ENCODE results near the gene TCEA2.

Gene TCEA2

GRCh38 chr20:64099086-64099786 lies 36.2 kb downstream of the TCEA2 start:
- DNase-seq, result no peak

GRCh38 chr20:64099880-64100565 lies 37.0 kb downstream of the TCEA2 start:
- DNase-seq, result no peak

DNA sequence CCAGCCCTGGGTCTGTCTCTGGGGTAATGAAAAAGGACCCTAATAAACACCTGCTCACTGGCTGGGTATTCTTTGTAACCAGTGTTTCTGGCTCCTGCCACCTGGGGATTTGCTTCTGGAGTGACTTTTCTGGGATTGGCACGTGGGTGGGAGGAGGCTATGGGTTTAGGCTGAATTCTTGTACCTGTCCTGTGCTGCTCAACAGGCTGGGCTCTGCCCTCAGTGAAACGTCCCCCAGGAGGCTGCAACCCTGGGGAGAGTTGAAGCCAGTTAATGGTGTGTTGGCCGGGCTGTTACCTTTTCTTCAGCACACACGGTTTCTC lies 37.5 kb downstream of the TCEA2 start:
- DNase-seq, result no peak

DNA sequence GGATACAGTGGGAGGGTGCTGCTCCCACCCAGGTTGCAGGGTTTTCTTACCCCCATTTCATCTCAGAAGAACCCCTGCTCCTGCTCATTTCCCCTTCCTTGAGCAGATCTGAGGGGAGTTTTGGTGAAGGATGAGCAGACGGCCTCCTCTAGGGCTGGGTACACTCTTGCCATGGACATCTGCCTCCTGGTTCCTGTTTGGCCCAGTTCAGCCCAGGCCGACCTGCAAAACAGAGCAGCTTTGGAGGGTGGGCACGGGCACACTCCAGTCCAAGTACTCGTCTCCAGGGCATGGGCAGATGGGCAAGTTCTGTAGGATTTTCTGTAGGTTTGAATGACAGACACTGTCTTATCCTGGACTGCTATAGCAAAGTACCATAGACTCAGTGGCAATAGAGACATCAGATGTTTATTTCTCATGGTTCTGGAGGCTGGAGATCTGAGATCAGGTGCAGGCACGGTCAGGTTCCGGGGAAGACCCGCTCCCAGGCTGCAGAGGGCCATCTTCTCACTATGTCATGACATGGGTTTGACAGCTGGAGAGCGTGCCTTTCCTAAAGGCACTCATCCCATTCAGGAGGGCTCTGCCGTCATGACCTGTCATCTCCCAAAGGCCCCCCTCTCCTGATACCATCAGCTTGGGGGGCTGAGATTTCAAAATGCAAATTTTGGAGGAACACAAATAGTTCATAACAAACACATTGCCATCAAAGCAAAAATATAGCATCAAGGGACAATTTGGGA lies 38.1 kb downstream of the TCEA2 start:
- DNase-seq, result no peak

DNA sequence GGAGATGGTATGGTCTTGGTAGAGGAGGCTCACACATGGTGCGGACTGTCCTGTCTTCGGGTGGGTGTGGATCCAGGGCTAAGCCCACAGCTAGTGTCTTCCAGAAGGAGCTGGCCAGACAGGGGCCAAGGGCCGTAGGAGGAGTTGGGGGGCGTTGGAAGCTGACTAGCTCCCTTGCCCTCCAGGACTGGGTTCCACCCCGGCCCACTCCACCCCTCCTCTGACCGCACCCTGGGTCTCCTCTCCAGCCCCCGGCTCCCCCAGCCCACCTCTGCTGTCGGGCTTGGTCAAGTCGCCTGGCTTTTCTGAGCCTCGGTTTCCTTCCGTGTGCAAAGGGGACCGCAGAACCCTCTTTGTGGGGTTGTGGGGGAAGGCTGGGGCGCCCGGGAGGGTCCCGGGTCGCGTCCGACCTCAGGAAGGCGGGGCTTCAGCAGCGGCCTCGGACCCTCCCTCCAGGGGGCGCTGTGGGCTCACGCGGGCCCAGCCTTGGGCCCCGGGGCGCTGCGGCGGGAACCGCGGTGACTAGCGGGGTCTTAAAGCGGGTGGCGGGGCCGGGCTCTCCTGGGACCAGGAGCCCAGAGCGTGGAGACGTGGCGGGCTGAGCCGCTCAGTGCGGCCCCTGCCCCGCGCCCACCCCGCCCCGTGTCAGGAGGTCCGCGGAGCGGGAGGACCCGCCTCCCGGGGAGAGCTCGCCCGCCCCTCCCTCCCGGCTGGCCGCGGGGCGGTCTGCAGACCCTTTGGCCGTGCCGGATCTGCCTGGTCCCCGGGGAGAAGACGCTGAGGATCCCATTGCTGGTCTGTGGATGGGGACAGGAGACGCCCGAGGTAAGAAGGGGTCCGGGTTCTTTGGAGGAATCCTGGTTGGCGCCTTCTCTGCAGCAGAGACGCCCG lies 39.0 kb downstream of the TCEA2 start:
- peak; percentile 43 for DNase-seq

DNA sequence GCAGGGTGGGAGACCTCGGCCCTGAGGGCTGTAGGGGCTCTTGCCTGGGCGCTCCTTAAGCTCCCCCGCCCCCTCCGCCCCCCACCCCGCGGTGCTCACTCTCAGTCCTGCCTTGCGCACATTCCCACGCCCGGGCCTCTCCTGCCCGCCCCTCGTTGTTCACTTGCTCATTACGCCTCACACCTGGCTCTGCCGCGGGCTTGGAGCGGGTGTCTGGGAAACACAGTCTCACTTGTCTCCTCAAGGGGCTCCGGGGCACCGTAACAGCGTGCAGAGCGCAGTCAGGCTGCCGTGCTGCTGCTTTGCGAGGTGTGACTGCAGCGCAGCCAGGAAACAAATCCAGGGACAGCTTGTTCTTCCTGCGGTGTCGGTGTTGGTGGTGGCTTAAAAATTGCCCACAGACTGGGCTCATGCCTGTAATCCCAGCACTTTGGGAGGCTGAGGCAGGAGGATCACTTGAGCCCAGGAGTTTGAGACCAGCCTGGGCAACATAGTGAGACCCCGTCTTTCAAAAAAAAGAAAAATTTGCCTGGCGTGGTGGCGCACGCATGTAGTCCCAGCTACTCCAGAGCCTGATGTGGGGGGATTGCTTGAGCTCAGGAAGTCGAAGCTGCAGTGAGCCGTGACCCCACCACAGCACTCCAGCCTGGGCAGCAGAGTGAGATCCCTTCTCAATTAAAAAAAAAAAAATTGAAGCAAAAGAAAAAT lies 39.8 kb downstream of the TCEA2 start:
- DNase-seq, result no peak

GRCh38 chr20:64103871-64104666 lies 41.1 kb downstream of the TCEA2 start:
- DNase-seq, result no peak

GRCh38 chr20:64104667-64105451 lies 41.9 kb downstream of the TCEA2 start:
- no peak for DNase-seq

- DNase-seq, result no peak
Observed at GRCh38 chr20:64105846-64106434, 42.9 kb downstream of the TCEA2 start.

DNA sequence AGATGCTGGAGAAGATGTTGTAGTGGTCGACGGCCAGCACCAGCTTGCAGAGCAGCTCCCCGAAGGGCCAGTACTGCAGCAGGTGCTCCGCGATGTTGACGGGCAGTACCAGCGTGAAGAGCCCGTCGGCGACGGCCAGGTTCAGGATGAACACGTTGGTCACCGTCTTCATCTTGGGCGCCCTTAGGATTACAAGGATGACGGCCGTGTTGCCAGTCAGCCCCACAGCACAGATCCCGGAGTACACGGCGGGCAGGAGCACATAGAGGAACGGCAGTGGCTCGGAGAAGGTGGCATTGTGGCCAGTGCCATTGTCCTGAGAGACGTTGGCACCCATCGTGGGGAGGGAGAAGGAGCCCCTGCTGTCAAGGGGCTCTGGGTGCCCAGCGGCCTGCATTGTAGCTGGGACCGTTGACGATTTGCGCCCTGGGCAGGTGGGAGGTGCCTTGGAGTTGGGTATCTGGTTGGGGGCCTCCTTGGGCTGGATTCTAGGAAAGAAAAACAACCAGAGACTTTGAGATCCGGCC lies 43.5 kb downstream of the TCEA2 start:
- DNase-seq, result no peak

GRCh38 chr20:64106981-64107735 lies 44.2 kb downstream of the TCEA2 start, which contains the start of gene NPBWR2:
Gene NPBWR2 (minus strand): TSS chr20:64107565. CDS start chr20:64106831, 734 bp downstream.
- no peak for DNase-seq

GRCh38 chr20:64107736-64108457 lies 44.9 kb downstream of the TCEA2 start:
- DNase-seq, result no peak

DNA sequence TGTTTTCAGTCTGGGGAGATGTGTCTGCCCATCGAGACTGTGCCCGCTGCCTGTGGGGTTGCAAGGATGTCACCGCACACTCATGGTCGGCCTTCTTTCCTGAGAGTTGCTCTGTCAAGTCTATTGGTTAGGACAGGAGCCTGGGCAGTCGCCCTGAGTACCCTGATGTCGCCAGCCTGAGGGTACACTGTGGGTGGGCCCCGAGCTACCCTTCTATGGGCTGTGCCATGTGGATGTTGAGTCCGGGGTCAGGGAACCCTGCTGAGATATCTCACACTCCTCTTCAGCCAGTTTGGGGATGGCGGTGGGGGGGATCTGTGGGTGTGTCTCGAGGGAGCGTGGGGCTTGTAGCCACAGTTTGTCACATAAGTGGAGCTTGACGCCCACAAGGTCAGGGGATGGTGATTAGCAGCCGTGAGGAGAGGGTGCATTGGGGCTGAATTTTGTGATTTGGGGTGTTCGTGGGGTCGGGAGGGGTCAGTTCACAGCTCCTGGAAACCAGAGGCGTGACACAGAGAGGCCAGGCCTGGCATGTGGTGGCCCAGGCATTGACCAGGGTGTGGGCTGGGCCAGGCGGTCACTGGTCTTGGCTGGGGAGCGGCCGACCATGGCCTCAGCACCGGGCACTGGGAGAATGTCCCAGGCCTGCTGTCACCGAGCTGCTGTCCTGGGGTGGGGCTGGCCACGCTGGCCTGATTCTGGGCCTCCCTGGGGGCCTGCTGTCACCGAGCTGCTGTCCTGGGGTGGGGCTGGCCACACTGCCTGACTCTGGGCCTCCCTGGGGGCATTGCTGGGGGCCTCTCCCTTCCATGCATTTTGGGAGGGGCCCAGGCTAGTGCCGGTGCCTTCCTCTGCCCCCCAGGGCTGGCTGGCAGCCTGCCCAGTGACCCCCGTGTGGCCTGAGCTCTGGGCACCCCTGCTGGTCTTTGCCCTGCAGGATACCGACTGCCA lies 46.0 kb downstream of the TCEA2 start:
- DNase-seq, result no peak

DNA sequence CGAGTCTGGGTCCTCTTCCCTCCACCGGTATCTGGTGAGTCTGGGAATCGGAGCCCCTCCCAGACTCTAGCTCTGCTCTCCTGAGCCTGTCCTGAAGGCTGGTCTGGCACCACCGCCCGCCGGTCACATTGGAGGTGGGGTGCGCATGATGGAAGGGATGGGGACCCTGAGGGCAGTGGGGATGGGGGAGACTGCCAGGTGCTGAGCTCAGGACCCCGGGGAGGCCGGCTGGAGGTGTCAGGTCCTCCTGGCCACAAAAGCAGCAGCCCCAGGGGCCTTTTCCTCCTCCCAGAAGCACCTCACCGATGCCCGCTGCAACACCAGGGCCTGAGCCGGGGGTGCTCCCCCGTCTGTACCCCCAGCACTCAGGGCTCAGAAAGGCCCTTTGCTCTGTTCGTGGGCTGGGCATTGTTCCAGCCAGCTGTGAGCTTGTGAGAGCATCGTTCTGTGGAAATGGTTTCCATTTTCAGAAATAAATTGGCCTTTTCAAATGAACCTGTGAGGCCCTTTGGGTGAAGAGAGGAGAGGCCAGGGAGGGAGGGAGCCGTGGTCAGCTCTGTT lies 46.9 kb downstream of the TCEA2 start:
- DNase-seq, result no peak

DNA sequence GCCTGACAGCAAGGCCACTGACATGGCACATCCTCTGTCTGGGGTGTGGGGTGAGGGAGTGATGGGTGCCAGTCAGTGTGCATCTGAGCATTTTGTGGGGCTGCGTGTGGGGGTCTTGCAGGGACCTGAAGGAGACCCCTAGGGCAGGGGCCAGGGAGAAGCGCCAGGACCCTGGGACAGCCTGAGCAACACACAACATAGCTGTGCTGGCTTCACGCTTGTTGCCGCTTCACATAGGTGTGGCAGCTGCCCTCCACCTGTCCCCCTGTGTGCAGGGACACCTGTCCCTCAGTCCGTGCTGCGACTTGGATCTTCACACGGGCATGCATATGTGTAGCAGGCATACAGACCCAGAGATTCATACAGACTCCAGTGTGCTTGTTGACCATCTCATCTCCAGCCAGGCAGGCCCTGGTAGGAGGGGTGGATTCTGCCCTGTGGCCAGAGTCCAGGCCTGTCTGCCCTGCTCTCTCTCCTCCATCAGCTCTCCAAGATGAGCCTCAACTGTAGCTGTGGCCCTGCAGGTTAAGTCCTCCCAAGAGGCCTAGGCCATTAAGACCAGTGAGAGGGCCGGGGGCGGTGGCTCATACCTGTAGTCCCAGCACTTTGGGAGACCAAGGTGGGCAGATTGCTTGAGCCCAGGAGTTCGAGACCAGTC lies 47.5 kb downstream of the TCEA2 start:
- no peak for DNase-seq

All from activated effector memory CD4-positive, alpha-beta T cell treated with Interleukin-2 at 50 U/mL for 16 hours (primary cell).